GM23338 (cell line): ENCODE results near the gene TM7SF2. TPM values are rescaled to one million over a fixed set of nuclear protein-coding genes. Genes with fewer than 3 reads are reported as not detected.
A peak's percentile ranks its signal among the peaks of the same experiment; 100 is the strongest.

Experiments
- ATAC-seq: fragments of 200-7000 bp; cut with Tn5 transposase; 3 replicates; pipeline ENCODE4 v1.9.1; 2020
- DNase-seq: peaks from one replicate; pipeline ENCODE4 v3.0.0-alpha.2; 2015; ENCODE audit warnings: low spot score
- H2AFZ ChIP-seq: fragments of 200-600 bp; sonication (generic); 2 replicates; pipeline ENCODE4 v1.8.0; 2016; ENCODE audit warnings: antibody characterized with exemption, mild to moderate bottlenecking, moderate library complexity
- H3F3A ChIP-seq: fragments of 200-600 bp; sonication (generic); replicated peaks from 2 replicates; pipeline ENCODE4 v1.8.0; 2017; ENCODE audit warnings: antibody characterized with exemption, mixed run types, low read depth
- H3K27ac ChIP-seq: fragments of 200-600 bp; sonication (generic); 2 replicates; pipeline ENCODE4 v1.6.1; 2016; ENCODE audit warnings: low read depth
- H3K27me3 ChIP-seq: fragments of 200-600 bp; sonication (generic); 2 replicates; pipeline ENCODE4 v1.8.0; 2016; ENCODE audit warnings: mild to moderate bottlenecking, mixed run types, moderate library complexity; ENCODE audit not compliant: insufficient read depth
- H3K36me3 ChIP-seq: fragments of 200-600 bp; sonication (generic); 2 replicates; pipeline ENCODE4 v1.8.0; 2016; ENCODE audit warnings: mild to moderate bottlenecking; ENCODE audit not compliant: insufficient read depth
- H3K4me1 ChIP-seq: fragments of 200-600 bp; sonication (generic); 2 replicates; pipeline ENCODE4 v1.8.0; 2016; ENCODE audit warnings: mild to moderate bottlenecking, moderate library complexity; ENCODE audit not compliant: insufficient read depth
- H3K4me2 ChIP-seq: fragments of 200-600 bp; sonication (generic); 2 replicates; pipeline ENCODE4 v1.7.1; 2017; ENCODE audit warnings: mixed run types
- H3K4me3 ChIP-seq: fragments of 200-600 bp; sonication (generic); 2 replicates; pipeline ENCODE4 v1.6.1; 2016; ENCODE audit warnings: mixed run types
- H3K79me2 ChIP-seq: fragments of 200-600 bp; sonication (generic); replicated peaks from 2 replicates; pipeline ENCODE4 v1.8.0; 2017; ENCODE audit warnings: mild to moderate bottlenecking; ENCODE audit not compliant: insufficient read depth
- H3K9me2 ChIP-seq: fragments of 200-600 bp; sonication (generic); 2 replicates; pipeline ENCODE4 v1.8.0; 2017; ENCODE audit not compliant: insufficient read depth
- H4K20me1 ChIP-seq: fragments of 200-600 bp; sonication (generic); replicated peaks from 2 replicates; pipeline ENCODE4 v1.8.0; 2017; ENCODE audit warnings: mild to moderate bottlenecking; ENCODE audit not compliant: insufficient read depth
- H3K27ac Mint-ChIP-seq: 2 replicates; pipeline ENCODE4 v1.8.0; 2020; ENCODE audit warnings: inconsistent platforms, mild to moderate bottlenecking, moderate library complexity, mixed read lengths
- H3K27me3 Mint-ChIP-seq: 3 replicates; pipeline ENCODE4 v1.8.0; 2022; ENCODE audit warnings: low read depth, mild to moderate bottlenecking, moderate library complexity, mixed read lengths, inconsistent platforms; ENCODE audit not compliant: insufficient read depth, poor library complexity
- H3K36me3 Mint-ChIP-seq: 3 replicates; pipeline ENCODE4 v1.8.0; 2021; ENCODE audit warnings: low read depth, mild to moderate bottlenecking, inconsistent platforms, moderate library complexity, mixed read lengths
- H3K4me1 Mint-ChIP-seq: 3 replicates; pipeline ENCODE4 v1.8.0; 2020; ENCODE audit warnings: mild to moderate bottlenecking, inconsistent platforms, mixed read lengths
- H3K4me3 Mint-ChIP-seq: 3 replicates; pipeline ENCODE4 v1.8.0; 2021; ENCODE audit warnings: moderate library complexity, mild to moderate bottlenecking, inconsistent platforms, mixed read lengths
- H3K9me3 Mint-ChIP-seq: 3 replicates; pipeline ENCODE4 v1.8.0; 2020; ENCODE audit warnings: moderate library complexity, mild to moderate bottlenecking, inconsistent platforms, mixed read lengths
- CREB1 ChIP-seq: fragments of 250-450 bp; sonication (Bioruptor Pico); IDR thresholded peaks from 2 replicates; pipeline ENCODE4 v1.5.0; 2020; ENCODE audit warnings: low read depth, mild to moderate bottlenecking, moderate library complexity
- EZH2 ChIP-seq: fragments of 200-600 bp; sonication (generic); IDR thresholded peaks from one replicate; pipeline ENCODE4 v1.8.0; 2017; ENCODE audit warnings: antibody characterized with exemption, mild to moderate bottlenecking, low read depth; ENCODE audit not compliant: unreplicated experiment
- NANOG ChIP-seq: IDR thresholded peaks from 2 replicates; pipeline ENCODE4 v1.6.1; 2016; ENCODE audit warnings: antibody characterized with exemption, borderline replicate concordance
- POLR2AphosphoS5 ChIP-seq: IDR thresholded peaks from 2 replicates; pipeline ENCODE4 v1.6.1; 2016; ENCODE audit warnings: antibody characterized with exemption, low read depth
- STAT1 ChIP-seq: IDR thresholded peaks from one replicate; pipeline ENCODE4 v1.6.1; 2016; ENCODE audit warnings: antibody characterized with exemption; ENCODE audit not compliant: unreplicated experiment
- ZNF114 ChIP-seq: fragments of 250-450 bp; sonication (Bioruptor Pico); IDR thresholded peaks from 2 replicates; pipeline ENCODE4 v1.5.0; 2020; ENCODE audit warnings: mild to moderate bottlenecking, moderate library complexity
- ZNF462 ChIP-seq: fragments of 250-450 bp; sonication (Bioruptor Pico); IDR thresholded peaks from 2 replicates; pipeline ENCODE4 v1.5.0; 2020; ENCODE audit warnings: mild to moderate bottlenecking, moderate library complexity
- polyA plus RNA-seq: library from polyadenylated mRNA; unstranded; fragments of >200 nt; fragmentation: Nextera tagmentation; extraction: Ambion mirVana; gene quantifications from 2 replicates; pipeline ENCODE4 v1.2.1, GENCODE V29; 2016
- total RNA-seq: library from RNA; depleted of rRNA; stranded (reverse); fragments of >200 nt; shearing (Covaris generic); gene quantifications from 2 replicates; pipeline ENCODE4 v1.2.3, GENCODE V29; 2014
- TF ChIP-seq, protein P1 (sequence below), 2 experiments: fragments of 200-600 bp in 1 of 2; sonication (generic) in 1 of 2; conservative IDR thresholded peaks; 2 replicates each; pipeline versions ENCODE4 v1.5.1 to v1.6.1; 2016 to 2017; ENCODE audit warnings: antibody characterized with exemption in 2 of 2, low read depth in 2 of 2, mild to moderate bottlenecking in 2 of 2, moderate library complexity in 1 of 2
- TF ChIP-seq, protein P2 (sequence below): IDR thresholded peaks from 2 replicates; pipeline ENCODE4 v1.6.1; 2016; ENCODE audit warnings: antibody characterized with exemption
- TF ChIP-seq, protein P3 (sequence below): IDR thresholded peaks from one replicate; pipeline ENCODE4 v1.6.1; 2018; ENCODE audit warnings: antibody characterized with exemption; ENCODE audit not compliant: unreplicated experiment

The TM7SF2 gene
- total and polyA plus RNA-seq, 2 experiments from 2014 or later, result 43.5 to 82.3 TPM

DNA sequence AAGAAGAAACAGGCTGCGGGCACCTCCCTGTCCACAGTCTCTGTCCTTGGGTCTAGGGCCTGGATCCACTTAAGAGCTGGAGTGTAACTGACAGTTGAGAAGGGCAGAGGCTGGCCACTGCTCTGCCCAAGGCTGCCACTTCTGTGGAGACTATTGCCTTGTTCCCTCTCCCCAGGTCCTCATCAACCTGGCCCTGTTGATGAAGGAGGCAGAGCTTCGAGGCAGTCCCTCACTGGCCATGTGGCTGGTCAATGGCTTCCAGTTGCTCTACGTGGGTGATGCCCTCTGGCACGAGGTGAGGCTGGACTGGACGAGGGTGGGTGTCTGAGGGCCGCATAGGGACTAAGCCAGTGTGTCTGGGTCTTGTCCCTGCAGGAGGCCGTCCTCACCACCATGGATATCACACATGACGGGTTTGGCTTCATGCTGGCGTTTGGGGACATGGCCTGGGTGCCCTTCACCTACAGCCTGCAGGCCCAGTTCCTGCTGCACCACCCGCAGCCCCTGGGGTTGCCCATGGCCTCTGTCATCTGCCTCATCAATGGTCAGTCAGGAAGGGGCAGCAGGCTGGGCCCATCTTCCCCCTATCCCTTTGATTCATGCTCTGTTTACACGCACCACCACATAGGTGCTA is 3.0 kb downstream of the TM7SF2 start (continued):
- TF ChIP-seq STAT1, result no peak
- TF ChIP-seq ZNF114 (CRISPR knock-in tag), result no peak
- TF ChIP-seq CREB1, result no peak
- no peak for TF ChIP-seq EZH2
- TF ChIP-seq, protein P1, sequence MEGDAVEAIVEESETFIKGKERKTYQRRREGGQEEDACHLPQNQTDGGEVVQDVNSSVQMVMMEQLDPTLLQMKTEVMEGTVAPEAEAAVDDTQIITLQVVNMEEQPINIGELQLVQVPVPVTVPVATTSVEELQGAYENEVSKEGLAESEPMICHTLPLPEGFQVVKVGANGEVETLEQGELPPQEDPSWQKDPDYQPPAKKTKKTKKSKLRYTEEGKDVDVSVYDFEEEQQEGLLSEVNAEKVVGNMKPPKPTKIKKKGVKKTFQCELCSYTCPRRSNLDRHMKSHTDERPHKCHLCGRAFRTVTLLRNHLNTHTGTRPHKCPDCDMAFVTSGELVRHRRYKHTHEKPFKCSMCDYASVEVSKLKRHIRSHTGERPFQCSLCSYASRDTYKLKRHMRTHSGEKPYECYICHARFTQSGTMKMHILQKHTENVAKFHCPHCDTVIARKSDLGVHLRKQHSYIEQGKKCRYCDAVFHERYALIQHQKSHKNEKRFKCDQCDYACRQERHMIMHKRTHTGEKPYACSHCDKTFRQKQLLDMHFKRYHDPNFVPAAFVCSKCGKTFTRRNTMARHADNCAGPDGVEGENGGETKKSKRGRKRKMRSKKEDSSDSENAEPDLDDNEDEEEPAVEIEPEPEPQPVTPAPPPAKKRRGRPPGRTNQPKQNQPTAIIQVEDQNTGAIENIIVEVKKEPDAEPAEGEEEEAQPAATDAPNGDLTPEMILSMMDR (conservative IDR thresholded peaks at IDR 0.05; ENCODE audit: low read depth in 2 of 2), result no peak
- no peak for TF ChIP-seq NANOG

DNA sequence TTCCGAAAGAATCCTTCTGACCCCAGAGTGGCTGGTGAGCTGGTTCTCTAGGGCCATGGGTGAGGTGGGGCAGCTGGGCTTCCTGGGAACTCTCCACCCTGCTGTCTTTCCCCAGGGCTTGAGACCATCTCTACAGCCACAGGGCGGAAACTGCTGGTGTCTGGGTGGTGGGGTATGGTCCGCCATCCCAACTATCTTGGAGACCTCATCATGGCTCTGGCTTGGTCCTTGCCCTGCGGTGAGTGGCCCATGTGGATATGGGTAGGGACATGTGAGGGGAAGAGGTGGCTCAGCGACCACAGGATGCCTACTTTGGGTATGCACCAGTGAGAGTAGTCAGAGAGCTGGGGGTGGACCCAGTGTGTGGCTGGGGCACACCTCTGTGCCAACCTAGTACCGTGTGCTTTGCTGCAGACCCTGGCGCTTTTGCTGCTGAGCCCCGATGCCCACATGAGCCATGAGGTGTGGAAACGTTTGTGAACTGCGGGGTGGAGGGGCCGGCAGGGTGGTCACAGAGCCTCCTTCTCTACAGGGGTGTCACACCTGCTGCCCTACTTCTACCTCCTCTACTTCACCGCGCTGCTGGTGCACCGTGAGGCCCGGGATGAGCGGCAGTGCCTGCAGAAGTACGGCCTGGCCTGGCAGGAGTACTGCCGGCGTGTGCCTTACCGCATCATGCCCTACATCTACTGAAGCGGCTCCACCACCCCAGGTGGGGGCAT is 3.9 kb downstream of the TM7SF2 start:
- H3K27ac Mint-ChIP-seq, result no peak overlapping the region
- H3K27me3 Mint-ChIP-seq, result peaks cover 55% of the 10 kb centered on the region
- Histone ChIP-seq H3K36me3 (peaks cover 13% of the 10 kb centered on the region), H3K27me3 (no peaks in the 10 kb centered on the region), H3K9me2 (no peaks in the 10 kb centered on the region), H3K4me2 (no peak overlapping the region; the same call in 1 of the 2 replicates), H3F3A (peaks cover 34% of the 10 kb centered on the region), H3K27ac (no peak overlapping the region), H3K4me1 (peaks cover 12% of the 10 kb centered on the region), H3K4me3 (no peak overlapping the region), H4K20me1 (peaks cover 9% of the 10 kb centered on the region; the same call in 1 of the 2 replicates), H2AFZ (no peak overlapping the region), H3K79me2 (peaks cover 18% of the 10 kb centered on the region)
- ATAC-seq (no peak), DNase-seq (no peak)
- H3K4me3 Mint-ChIP-seq, result peak overlapping the region; percentile 92
- peaks cover 30% of the 10 kb centered on the region for H3K4me1 Mint-ChIP-seq
- peaks cover 2% of the 10 kb centered on the region; the same call in 2 of the 3 replicates for H3K9me3 Mint-ChIP-seq
- TF ChIP-seq, protein P2, sequence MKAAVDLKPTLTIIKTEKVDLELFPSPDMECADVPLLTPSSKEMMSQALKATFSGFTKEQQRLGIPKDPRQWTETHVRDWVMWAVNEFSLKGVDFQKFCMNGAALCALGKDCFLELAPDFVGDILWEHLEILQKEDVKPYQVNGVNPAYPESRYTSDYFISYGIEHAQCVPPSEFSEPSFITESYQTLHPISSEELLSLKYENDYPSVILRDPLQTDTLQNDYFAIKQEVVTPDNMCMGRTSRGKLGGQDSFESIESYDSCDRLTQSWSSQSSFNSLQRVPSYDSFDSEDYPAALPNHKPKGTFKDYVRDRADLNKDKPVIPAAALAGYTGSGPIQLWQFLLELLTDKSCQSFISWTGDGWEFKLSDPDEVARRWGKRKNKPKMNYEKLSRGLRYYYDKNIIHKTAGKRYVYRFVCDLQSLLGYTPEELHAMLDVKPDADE, result no peak
- peak; percentile 30 for TF ChIP-seq POLR2AphosphoS5
- no peak for TF ChIP-seq ZNF462 (CRISPR knock-in tag)
- no peak for TF ChIP-seq STAT1
- no peak for TF ChIP-seq NANOG
- TF ChIP-seq, protein P3, sequence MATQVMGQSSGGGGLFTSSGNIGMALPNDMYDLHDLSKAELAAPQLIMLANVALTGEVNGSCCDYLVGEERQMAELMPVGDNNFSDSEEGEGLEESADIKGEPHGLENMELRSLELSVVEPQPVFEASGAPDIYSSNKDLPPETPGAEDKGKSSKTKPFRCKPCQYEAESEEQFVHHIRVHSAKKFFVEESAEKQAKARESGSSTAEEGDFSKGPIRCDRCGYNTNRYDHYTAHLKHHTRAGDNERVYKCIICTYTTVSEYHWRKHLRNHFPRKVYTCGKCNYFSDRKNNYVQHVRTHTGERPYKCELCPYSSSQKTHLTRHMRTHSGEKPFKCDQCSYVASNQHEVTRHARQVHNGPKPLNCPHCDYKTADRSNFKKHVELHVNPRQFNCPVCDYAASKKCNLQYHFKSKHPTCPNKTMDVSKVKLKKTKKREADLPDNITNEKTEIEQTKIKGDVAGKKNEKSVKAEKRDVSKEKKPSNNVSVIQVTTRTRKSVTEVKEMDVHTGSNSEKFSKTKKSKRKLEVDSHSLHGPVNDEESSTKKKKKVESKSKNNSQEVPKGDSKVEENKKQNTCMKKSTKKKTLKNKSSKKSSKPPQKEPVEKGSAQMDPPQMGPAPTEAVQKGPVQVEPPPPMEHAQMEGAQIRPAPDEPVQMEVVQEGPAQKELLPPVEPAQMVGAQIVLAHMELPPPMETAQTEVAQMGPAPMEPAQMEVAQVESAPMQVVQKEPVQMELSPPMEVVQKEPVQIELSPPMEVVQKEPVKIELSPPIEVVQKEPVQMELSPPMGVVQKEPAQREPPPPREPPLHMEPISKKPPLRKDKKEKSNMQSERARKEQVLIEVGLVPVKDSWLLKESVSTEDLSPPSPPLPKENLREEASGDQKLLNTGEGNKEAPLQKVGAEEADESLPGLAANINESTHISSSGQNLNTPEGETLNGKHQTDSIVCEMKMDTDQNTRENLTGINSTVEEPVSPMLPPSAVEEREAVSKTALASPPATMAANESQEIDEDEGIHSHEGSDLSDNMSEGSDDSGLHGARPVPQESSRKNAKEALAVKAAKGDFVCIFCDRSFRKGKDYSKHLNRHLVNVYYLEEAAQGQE, result no peak
- TF ChIP-seq CREB1, result no peak
- peaks cover 49% of the 10 kb centered on the region for H3K36me3 Mint-ChIP-seq
